Measurements from ENCODE around the gene TIAL1.

DNA sequence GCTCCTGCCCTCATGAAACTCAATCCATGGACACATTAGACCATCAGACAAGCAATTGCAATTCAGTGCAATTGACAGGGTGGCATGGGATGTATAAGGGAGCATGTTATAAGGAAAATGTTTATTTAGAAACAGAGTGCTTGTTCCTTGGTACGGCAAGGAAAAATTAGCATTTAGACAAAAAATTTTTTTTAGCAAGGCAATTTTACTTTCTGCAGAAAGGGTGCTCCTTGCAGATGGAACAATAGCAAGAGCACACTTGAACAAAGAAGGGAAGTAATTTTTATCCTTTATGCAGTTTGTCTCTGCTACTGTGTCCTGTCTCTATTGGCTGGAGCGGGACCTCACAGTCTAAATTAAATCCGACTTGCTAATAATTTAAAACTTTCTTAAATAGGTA is 48.2 kb upstream of the TIAL1 start:
- TF ChIP-seq BACH2 (CRISPR knock-in tag; IDR thresholded peaks at IDR 0.05; ENCODE audit: borderline replicate concordance), result no peak
- no peak for TF ChIP-seq ARNTL (CRISPR knock-in tag; IDR thresholded peaks at IDR 0.05; ENCODE audit: borderline replicate concordance, low read depth)

All from SK-N-SH treated with all-trans-retinoic acid at 6 μM for 48 hours (cell line).